Activated B cell treated with CpG ODN at 0.5 μM for 24 hours (primary cell): ENCODE results near the gene GALNT2. TPM values are rescaled to one million over a fixed set of nuclear protein-coding genes. Genes with fewer than 3 reads are reported as not detected.
A peak's percentile ranks its signal among the peaks of the same experiment; 100 is the strongest.

Source experiments
- ATAC-seq: fragments of 200-7000 bp; cut with Tn5 transposase; one replicate; pipeline ENCODE4 v1.10.0; 2021; ENCODE audit warnings: low read depth, mild to moderate bottlenecking, moderate library complexity
- CTCF ChIA-PET: fragments of 350-600 bp; sonication (Branson Sonifier 250); formaldehyde crosslinking; loops from one replicate; lab custom pipeline; 2021; ENCODE audit warnings: antibody characterized with exemption; lab: Charles Lee
- POLR2A ChIA-PET: fragments of 350-600 bp; sonication (Branson Sonifier 250); formaldehyde crosslinking; loops from one replicate; lab custom pipeline; 2021; ENCODE audit warnings: antibody characterized with exemption; lab: Charles Lee
- DNase-seq: peaks from one replicate; pipeline ENCODE4 v3.0.0; 2022
- H3K27ac Mint-ChIP-seq: one replicate; pipeline ENCODE4 v1.8.0; 2020; ENCODE audit warnings: mixed read lengths
- H3K27me3 Mint-ChIP-seq: one replicate; pipeline ENCODE4 v1.8.0; 2021; ENCODE audit warnings: mixed read lengths
- H3K36me3 Mint-ChIP-seq: one replicate; pipeline ENCODE4 v1.8.0; 2021; ENCODE audit warnings: low read depth, mixed read lengths
- H3K4me1 Mint-ChIP-seq: one replicate; pipeline ENCODE4 v1.8.0; 2021; ENCODE audit warnings: mixed read lengths
- H3K4me3 Mint-ChIP-seq: one replicate; pipeline ENCODE4 v1.8.0; 2020; ENCODE audit warnings: mild to moderate bottlenecking, mixed read lengths
- H3K9me3 Mint-ChIP-seq: one replicate; pipeline ENCODE4 v1.8.0; 2020; ENCODE audit warnings: mixed read lengths
- intact Hi-C: fragments of 100-400 bp; cut with micrococcal nuclease; formaldehyde crosslinking; loops from one replicate; pipeline ENCODE4 v1.15.1; 2024
- total RNA-seq: library from RNA; stranded (reverse); gene quantifications from 2 replicates; pipeline ENCODE4 v1.2.3, GENCODE V29; 2022
- TF ChIP-seq, protein P1 (sequence below): fragments of 200-600 bp; IDR thresholded peaks from one replicate; pipeline ENCODE4 v1.8.0; 2022; ENCODE audit warnings: antibody characterized with exemption, mild to moderate bottlenecking

The GALNT2 gene
- total RNA-seq, 1 donor from 2014 or later, result 108 TPM

DNA sequence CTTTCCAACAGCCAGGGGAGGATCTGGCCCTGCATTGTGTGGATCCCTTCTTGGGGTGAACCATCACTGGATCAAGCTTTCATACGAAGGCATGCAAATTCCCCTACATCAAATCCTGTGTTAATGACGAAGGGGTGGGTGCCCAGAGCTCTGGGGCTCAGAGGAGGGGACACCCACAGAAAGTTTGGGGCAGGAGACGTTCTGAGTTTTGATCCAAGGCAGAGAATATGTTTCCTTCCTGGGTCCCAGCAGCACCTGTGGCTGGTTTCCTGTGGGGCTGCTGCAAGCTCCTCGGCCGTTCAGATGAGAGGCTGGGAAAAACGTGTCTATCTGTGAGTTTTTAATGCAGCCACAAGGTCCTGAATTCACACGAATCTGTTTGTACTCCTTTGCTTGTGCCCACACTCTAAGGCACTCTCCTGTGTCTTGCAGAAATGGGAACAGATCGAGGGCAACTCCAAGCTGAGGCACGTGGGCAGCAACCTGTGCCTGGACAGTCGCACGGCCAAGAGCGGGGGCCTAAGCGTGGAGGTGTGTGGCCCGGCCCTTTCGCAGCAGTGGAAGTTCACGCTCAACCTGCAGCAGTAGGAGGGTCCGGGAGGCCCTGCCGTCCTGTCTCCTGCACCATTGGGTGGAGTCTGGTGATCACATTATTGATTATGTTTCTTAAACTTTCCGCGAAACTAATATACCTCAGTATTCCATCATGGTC, 212.0 kb downstream of the GALNT2 start:
- CTCF ChIA-PET, result interaction anchor here (1.1 kb wide), 1 partner anchor 618 kb away, joined by 3 read pairs; no protein-coding TSS in a partner anchor
- intact Hi-C loops, result loop anchor here (10.0 kb wide), 1 partner anchor 174 kb away; no protein-coding TSS in a partner anchor
- TF ChIP-seq, protein P1, sequence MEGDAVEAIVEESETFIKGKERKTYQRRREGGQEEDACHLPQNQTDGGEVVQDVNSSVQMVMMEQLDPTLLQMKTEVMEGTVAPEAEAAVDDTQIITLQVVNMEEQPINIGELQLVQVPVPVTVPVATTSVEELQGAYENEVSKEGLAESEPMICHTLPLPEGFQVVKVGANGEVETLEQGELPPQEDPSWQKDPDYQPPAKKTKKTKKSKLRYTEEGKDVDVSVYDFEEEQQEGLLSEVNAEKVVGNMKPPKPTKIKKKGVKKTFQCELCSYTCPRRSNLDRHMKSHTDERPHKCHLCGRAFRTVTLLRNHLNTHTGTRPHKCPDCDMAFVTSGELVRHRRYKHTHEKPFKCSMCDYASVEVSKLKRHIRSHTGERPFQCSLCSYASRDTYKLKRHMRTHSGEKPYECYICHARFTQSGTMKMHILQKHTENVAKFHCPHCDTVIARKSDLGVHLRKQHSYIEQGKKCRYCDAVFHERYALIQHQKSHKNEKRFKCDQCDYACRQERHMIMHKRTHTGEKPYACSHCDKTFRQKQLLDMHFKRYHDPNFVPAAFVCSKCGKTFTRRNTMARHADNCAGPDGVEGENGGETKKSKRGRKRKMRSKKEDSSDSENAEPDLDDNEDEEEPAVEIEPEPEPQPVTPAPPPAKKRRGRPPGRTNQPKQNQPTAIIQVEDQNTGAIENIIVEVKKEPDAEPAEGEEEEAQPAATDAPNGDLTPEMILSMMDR, result no peak
- no peaks in the 10 kb centered on the region for H3K27me3 Mint-ChIP-seq
- no peak for ATAC-seq
- no peaks in the 10 kb centered on the region for H3K9me3 Mint-ChIP-seq
- H3K27ac Mint-ChIP-seq, result no peak overlapping the region
- DNase-seq, result no peak
- H3K4me1 Mint-ChIP-seq, result peaks cover 81% of the 10 kb centered on the region
- POLR2A ChIA-PET, result interaction anchor here (0.6 to 1.0 kb wide), 2 partner anchors 10 to 423 kb away, joined by 3 read pairs; no protein-coding TSS in a partner anchor
- H3K4me3 Mint-ChIP-seq, result no peak overlapping the region
- H3K36me3 Mint-ChIP-seq, result peaks cover 64% of the 10 kb centered on the region

DNA sequence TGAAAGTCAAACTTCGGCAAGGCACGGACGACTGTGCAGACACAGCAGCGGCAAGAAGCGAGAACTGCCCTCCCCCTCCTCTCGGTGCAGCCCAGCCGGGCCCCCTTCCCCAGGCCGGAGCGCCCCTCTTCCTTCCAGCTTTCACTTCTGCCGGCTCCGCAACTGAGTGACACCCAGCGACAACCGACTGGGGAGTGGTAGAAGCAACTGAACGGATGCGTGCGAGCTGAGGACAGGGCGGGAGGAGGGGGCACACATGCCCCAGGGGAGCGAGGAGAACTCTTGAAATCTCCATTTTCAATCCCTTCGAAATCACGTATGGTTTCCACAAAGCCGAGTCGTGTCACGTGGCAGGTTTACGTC, 212.5 kb downstream of the GALNT2 start:
- Mint-ChIP-seq H3K36me3 (peaks cover 66% of the 10 kb centered on the region), H3K27ac (peak overlapping the region; percentile 18), H3K27me3 (no peaks in the 10 kb centered on the region), H3K4me1 (peaks cover 79% of the 10 kb centered on the region), H3K9me3 (no peaks in the 10 kb centered on the region), H3K4me3 (no peak overlapping the region)
- DNase-seq (no peak), ATAC-seq (no peak)
- ChIA-PET CTCF (interaction anchor here (1.1 kb wide), 1 partner anchor 619 kb away, joined by 3 read pairs; no protein-coding TSS in a partner anchor), POLR2A (interaction anchor here (0.5 to 1.0 kb wide), 3 partner anchors 11 to 423 kb away, joined by 3 to 5 read pairs (median 3); no protein-coding TSS in a partner anchor)
- intact Hi-C loops, result loop anchor here (10.0 kb wide), 1 partner anchor 175 kb away; no protein-coding TSS in a partner anchor
- TF ChIP-seq, protein P1, result no peak

DNA sequence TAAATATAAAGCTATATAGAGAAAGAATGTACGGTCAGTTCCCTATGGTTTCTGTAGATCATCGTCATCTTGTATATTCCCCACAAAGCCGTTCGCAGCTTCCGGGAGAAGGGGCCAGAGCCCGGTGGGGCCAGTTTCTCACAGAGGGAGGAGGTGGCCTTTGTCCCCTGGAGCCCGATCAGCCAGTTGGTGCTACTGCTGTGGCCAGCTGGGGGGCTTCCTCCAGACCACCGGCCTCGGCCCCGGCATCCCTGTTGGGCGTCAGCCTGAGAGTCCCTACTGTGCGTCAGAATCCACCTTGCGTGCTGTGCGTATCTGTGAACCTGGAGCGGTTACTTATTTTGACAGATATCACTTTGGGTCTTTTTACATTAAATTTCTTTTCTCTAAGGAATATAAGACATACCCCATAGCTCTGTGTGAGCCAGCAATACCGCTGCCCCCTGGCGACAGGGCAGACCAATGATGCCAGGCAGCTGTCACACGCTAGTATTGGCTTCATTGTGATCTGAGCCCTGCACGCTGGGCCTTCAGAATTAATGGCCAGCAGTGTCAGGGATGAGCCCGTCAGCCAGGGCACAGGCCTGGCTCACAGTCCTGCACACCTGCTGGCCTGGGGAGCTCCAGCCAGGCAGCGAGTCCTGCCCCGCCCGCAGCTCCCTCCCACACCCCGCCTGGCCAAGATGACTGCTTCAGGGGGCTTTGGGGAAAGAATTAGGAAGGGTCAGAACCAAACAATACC, 213.2 kb downstream of the GALNT2 start:
- intact Hi-C loops, result no loop called here
- H3K27me3 Mint-ChIP-seq, result no peaks in the 10 kb centered on the region
- H3K9me3 Mint-ChIP-seq, result no peaks in the 10 kb centered on the region
- DNase-seq, result no peak
- ATAC-seq, result no peak
- TF ChIP-seq, protein P1, result no peak
- peaks cover 70% of the 10 kb centered on the region for H3K36me3 Mint-ChIP-seq
- peak overlapping the region; percentile 18 for H3K27ac Mint-ChIP-seq
- POLR2A ChIA-PET, result interaction anchor here (0.5 to 1.0 kb wide), 2 partner anchors 12 to 25 kb away, joined by 3 to 5 read pairs; no protein-coding TSS in a partner anchor
- CTCF ChIA-PET, result interaction anchor here (1.1 kb wide), 1 partner anchor 619 kb away, joined by 3 read pairs; no protein-coding TSS in a partner anchor
- peaks cover 81% of the 10 kb centered on the region for H3K4me1 Mint-ChIP-seq
- no peak overlapping the region for H3K4me3 Mint-ChIP-seq

DNA sequence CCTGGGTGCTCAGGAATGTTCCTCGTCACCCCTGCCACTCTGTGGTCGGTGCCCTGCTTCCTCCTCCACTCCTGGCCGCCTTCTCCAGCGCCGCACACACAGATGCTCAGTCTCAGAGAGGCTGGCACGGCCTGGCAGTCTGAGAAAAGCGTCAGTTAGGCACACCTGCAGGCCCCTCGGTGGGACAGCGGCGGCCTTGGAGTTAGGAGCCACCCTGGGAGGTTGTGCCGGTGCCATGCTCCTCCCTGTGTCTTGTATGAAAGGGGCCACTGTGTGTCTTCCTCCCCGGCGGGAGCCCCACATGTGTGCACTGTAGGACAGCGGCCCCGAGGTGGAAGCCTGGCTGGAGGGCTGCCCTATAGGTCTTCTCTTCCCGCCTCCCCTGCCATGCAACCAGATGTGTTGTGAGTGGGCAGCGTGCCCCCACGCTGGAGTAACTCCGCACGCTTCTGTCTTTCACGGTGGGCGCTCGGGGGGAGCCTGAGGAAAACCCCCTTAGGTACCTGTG, 213.9 kb downstream of the GALNT2 start:
- intact Hi-C loops, result no loop called here
- Mint-ChIP-seq H3K9me3 (no peaks in the 10 kb centered on the region), H3K27ac (no peak overlapping the region), H3K27me3 (no peaks in the 10 kb centered on the region), H3K4me1 (peaks cover 81% of the 10 kb centered on the region), H3K36me3 (peaks cover 68% of the 10 kb centered on the region), H3K4me3 (no peak overlapping the region)
- CTCF ChIA-PET, result interaction anchor here (1.2 kb wide), 1 partner anchor 620 kb away, joined by 3 read pairs; no protein-coding TSS in a partner anchor
- DNase-seq (no peak), ATAC-seq (peak; percentile 14)
- TF ChIP-seq, protein P1, result no peak
- POLR2A ChIA-PET, result interaction anchor here (1.5 kb wide), 1 partner anchor 20 kb away, joined by 5 read pairs; no protein-coding TSS in a partner anchor
